ENCODE measurements around the gene BORCS5.

DNA sequence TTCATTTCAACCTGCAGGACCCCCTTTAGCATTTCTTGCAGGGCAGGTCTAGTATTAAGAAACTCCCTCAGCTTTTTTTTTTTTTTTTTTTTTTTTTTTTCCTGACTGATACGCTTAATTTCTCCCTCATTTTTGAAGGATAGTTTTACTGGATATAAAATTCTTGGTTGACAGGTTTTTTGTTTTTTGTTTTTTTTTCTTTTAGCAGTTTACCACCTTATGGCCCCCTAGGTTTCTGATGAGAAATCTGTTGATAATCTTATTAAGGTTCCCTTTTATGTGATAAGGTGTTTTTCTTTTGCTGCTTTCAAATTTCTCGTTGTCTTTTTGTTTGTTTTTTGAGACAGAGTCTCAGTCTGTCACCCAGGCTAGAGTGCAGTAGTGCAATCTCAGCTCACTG lies 66.5 kb downstream of the BORCS5 start:
- TF ChIP-seq, protein P1, sequence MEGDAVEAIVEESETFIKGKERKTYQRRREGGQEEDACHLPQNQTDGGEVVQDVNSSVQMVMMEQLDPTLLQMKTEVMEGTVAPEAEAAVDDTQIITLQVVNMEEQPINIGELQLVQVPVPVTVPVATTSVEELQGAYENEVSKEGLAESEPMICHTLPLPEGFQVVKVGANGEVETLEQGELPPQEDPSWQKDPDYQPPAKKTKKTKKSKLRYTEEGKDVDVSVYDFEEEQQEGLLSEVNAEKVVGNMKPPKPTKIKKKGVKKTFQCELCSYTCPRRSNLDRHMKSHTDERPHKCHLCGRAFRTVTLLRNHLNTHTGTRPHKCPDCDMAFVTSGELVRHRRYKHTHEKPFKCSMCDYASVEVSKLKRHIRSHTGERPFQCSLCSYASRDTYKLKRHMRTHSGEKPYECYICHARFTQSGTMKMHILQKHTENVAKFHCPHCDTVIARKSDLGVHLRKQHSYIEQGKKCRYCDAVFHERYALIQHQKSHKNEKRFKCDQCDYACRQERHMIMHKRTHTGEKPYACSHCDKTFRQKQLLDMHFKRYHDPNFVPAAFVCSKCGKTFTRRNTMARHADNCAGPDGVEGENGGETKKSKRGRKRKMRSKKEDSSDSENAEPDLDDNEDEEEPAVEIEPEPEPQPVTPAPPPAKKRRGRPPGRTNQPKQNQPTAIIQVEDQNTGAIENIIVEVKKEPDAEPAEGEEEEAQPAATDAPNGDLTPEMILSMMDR (IDR thresholded peaks at IDR 0.05 in 8 of 11, conservative IDR thresholded peaks at IDR 0.05 in 3 of 11): no peak
- TF ChIP-seq POLR2A (IDR thresholded peaks at IDR 0.05): no peak
